ENCODE data around the gene TULP4.
"Not testable (repeated sequence)": the region's sequence is repeated elsewhere in the genome, so short reads cannot be mapped to it uniquely, and the experiment has no call there.

Gene TULP4

GRCh38 chr6:158302195-158302796, 10.0 kb upstream of the TULP4 start:
- POLR2A ChIA-PET; H3K36me3 ChIP-seq (ENCODE audit: control insufficient read depth in 4 of 4, insufficient read depth in 4 of 4, low read length in 3 of 4); H3K4me3 ChIP-seq (ENCODE audit: control insufficient read depth in 1 of 7, extremely low read depth in 1 of 7, insufficient read depth in 4 of 7, low read depth in 2 of 7, low read length in 6 of 7); CTCF ChIA-PET; DNase-seq; H3K27me3 ChIP-seq (replicated peaks in 2 of 5; ENCODE audit: control insufficient read depth in 4 of 5, insufficient read depth in 5 of 5, low read length in 4 of 5); H3K4me1 ChIP-seq (ENCODE audit: control extremely low read depth in 1 of 4, control insufficient read depth in 4 of 4, insufficient read depth in 4 of 4, low read length in 3 of 4); H3K27ac ChIP-seq (ENCODE audit: insufficient read depth in 1 of 2, low read depth in 1 of 2, low read length in 2 of 2, poor library complexity in 1 of 2, severe bottlenecking in 2 of 2): not testable (repeated sequence)
- 100% methylated on average over 3 of the region's 7 CpGs for WGBS (ENCODE audit: insufficient coverage)
- H3K9me3 ChIP-seq (ENCODE audit: control extremely low read depth in 1 of 5, control insufficient read depth in 4 of 5, insufficient read depth in 2 of 5, low read depth in 1 of 5, low read length in 4 of 5): peaks cover 0 to 22% (median 4%) of the 10 kb centered on the region in 5 experiments

- peaks cover 0 to 6% (median 2%) of the 10 kb centered on the region in 4 experiments for H3K36me3 ChIP-seq (ENCODE audit: control insufficient read depth in 4 of 4, insufficient read depth in 4 of 4, low read length in 3 of 4)
- H3K4me3 ChIP-seq (ENCODE audit: control insufficient read depth in 1 of 7, extremely low read depth in 1 of 7, insufficient read depth in 4 of 7, low read depth in 2 of 7, low read length in 6 of 7): no peak overlapping the region
- no peak for DNase-seq
- 82% methylated on average over 7 of the region's 7 CpGs for WGBS (ENCODE audit: insufficient coverage)
- no peaks in the 10 kb centered on the region for H3K4me1 ChIP-seq (ENCODE audit: control extremely low read depth in 1 of 4, control insufficient read depth in 4 of 4, insufficient read depth in 4 of 4, low read length in 3 of 4)
- H3K27me3 ChIP-seq (replicated peaks in 2 of 5; ENCODE audit: control insufficient read depth in 4 of 5, insufficient read depth in 5 of 5, low read length in 4 of 5): no peaks in the 10 kb centered on the region
- peaks cover 0 to 19% (median 4%) of the 10 kb centered on the region in 5 experiments for H3K9me3 ChIP-seq (ENCODE audit: control extremely low read depth in 1 of 5, control insufficient read depth in 4 of 5, insufficient read depth in 2 of 5, low read depth in 1 of 5, low read length in 4 of 5)
- no peak overlapping the region for H3K27ac ChIP-seq (ENCODE audit: insufficient read depth in 1 of 2, low read depth in 1 of 2, low read length in 2 of 2, poor library complexity in 1 of 2, severe bottlenecking in 2 of 2)
- ChIA-PET CTCF (no interaction called here), POLR2A (no interaction called here)
Observed at GRCh38 chr6:158303210-158303731, 9.0 kb upstream of the TULP4 start.

DNA sequence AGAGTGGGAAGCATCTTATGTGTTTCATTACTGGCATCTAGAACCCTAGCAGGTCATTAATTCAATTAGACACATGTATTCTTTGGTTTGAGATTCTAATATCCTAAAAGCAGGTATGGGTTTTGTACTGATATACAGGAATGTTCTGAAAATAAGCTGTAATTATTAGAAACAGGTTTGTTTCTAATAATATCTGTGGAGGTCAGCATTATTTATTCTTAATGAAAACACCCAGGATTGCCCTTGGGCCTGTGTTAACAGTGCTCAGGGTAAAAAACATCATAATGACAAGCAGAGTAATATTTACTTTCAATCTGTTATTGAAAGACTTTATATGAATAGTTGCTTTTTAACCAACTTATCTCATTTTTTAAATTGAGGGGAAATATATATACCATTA, 8.0 kb upstream of the TULP4 start:
- Histone ChIP-seq H3K27ac (ENCODE audit: insufficient read depth in 1 of 2, low read depth in 1 of 2, low read length in 2 of 2, poor library complexity in 1 of 2, severe bottlenecking in 2 of 2) (no peak overlapping the region), H3K27me3 (replicated peaks in 2 of 5; ENCODE audit: control insufficient read depth in 4 of 5, insufficient read depth in 5 of 5, low read length in 4 of 5) (no peaks in the 10 kb centered on the region), H3K9me3 (ENCODE audit: control extremely low read depth in 1 of 5, control insufficient read depth in 4 of 5, insufficient read depth in 2 of 5, low read depth in 1 of 5, low read length in 4 of 5) (peaks cover 0 to 10% (median 3%) of the 10 kb centered on the region in 5 experiments), H3K4me3 (ENCODE audit: control insufficient read depth in 1 of 7, extremely low read depth in 1 of 7, insufficient read depth in 4 of 7, low read depth in 2 of 7, low read length in 6 of 7) (no peak overlapping the region), H3K4me1 (ENCODE audit: control extremely low read depth in 1 of 4, control insufficient read depth in 4 of 4, insufficient read depth in 4 of 4, low read length in 3 of 4) (no peaks in the 10 kb centered on the region), H3K36me3 (ENCODE audit: control insufficient read depth in 4 of 4, insufficient read depth in 4 of 4, low read length in 3 of 4) (peaks cover 0 to 2% (median 0%) of the 10 kb centered on the region in 4 experiments)
- ChIA-PET CTCF (no interaction called here), POLR2A (no interaction called here)
- DNase-seq: no peak

DNA sequence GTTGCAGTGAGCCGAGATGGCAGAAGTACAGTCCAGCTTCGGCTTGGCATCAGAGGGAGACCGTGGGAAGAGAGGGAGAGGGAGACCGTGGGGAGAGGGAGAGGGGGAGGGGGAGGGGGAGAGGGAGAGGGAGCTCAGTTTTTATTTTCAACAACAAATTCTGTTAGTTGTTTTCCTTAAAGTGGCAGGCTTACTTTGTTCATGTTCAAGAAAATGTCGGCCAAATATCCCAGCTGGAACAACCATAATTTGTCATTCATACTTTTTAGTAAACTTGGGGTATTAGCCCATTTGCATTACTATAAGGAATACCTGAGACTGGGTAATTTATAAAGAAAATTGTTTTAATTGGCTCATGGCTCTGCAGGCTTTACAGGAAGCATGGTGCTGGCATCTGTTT, 2.5 kb upstream of the TULP4 start:
- H3K27ac ChIP-seq (ENCODE audit: insufficient read depth in 1 of 2, low read depth in 1 of 2, low read length in 2 of 2, poor library complexity in 1 of 2, severe bottlenecking in 2 of 2): no peak overlapping the region

DNA sequence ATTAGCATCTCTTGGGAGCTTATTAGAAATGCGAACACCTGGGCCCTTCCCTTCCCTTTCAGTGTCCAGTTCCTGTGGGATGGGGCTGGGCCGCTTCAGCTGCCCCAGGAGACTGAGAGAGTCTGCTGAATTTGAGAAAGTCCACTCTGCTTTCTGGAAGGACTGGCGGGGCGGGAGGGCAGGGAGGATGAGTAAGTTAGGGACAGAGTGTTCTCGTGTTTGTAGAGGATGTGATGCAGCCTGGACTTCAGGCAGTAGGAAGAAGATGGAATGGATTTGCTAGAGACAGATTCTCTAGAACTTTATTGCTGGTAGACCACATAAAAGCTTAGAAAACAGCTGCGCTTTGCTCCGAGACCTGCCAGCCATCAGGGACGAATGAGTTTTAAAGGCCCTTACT, 1.1 kb upstream of the TULP4 start:
- no peaks in the 10 kb centered on the region for H3K27me3 ChIP-seq (replicated peaks in 2 of 5; ENCODE audit: control insufficient read depth in 4 of 5, insufficient read depth in 5 of 5, low read length in 4 of 5)
- peaks cover 0 to 4% (median 2%) of the 10 kb centered on the region in 5 experiments for H3K9me3 ChIP-seq (ENCODE audit: control extremely low read depth in 1 of 5, control insufficient read depth in 4 of 5, insufficient read depth in 2 of 5, low read depth in 1 of 5, low read length in 4 of 5)
- no peak for DNase-seq
- 100% methylated on average over 5 of the region's 8 CpGs for WGBS (ENCODE audit: insufficient coverage)
- H3K4me1 ChIP-seq (ENCODE audit: control extremely low read depth in 1 of 4, control insufficient read depth in 4 of 4, insufficient read depth in 4 of 4, low read length in 3 of 4): peaks cover 0 to 12% (median 7%) of the 10 kb centered on the region in 4 experiments
- no peak overlapping the region for H3K4me3 ChIP-seq (ENCODE audit: control insufficient read depth in 1 of 7, extremely low read depth in 1 of 7, insufficient read depth in 4 of 7, low read depth in 2 of 7, low read length in 6 of 7)
- H3K27ac ChIP-seq (ENCODE audit: insufficient read depth in 1 of 2, low read depth in 1 of 2, low read length in 2 of 2, poor library complexity in 1 of 2, severe bottlenecking in 2 of 2): no peak overlapping the region
- POLR2A ChIA-PET: no interaction called here
- peaks cover 0 to 14% (median 6%) of the 10 kb centered on the region in 4 experiments for H3K36me3 ChIP-seq (ENCODE audit: control insufficient read depth in 4 of 4, insufficient read depth in 4 of 4, low read length in 3 of 4)
- CTCF ChIA-PET: no interaction called here

More for the DNA sequence above, 2.5 kb upstream of the TULP4 start:
- Histone ChIP-seq H3K9me3 (ENCODE audit: control extremely low read depth in 1 of 5, control insufficient read depth in 4 of 5, insufficient read depth in 2 of 5, low read depth in 1 of 5, low read length in 4 of 5) (no peaks in the 10 kb centered on the region), H3K27me3 (replicated peaks in 2 of 5; ENCODE audit: control insufficient read depth in 4 of 5, insufficient read depth in 5 of 5, low read length in 4 of 5) (no peaks in the 10 kb centered on the region), H3K36me3 (ENCODE audit: control insufficient read depth in 4 of 4, insufficient read depth in 4 of 4, low read length in 3 of 4) (peaks cover 0 to 11% (median 3%) of the 10 kb centered on the region in 4 experiments), H3K4me1 (ENCODE audit: control extremely low read depth in 1 of 4, control insufficient read depth in 4 of 4, insufficient read depth in 4 of 4, low read length in 3 of 4) (peaks cover 0 to 12% (median 7%) of the 10 kb centered on the region in 4 experiments), H3K4me3 (ENCODE audit: control insufficient read depth in 1 of 7, extremely low read depth in 1 of 7, insufficient read depth in 4 of 7, low read depth in 2 of 7, low read length in 6 of 7) (no peak overlapping the region)
- DNase-seq: no peak
- ChIA-PET CTCF (no interaction called here), POLR2A (no interaction called here)
- no CpG with 5 or more reads among the region's 5 CpGs for WGBS (ENCODE audit: insufficient coverage)

GRCh38 chr6:158311626-158312025, 639 bp upstream of the TULP4 start:
- no peaks in the 10 kb centered on the region for H3K27me3 ChIP-seq (replicated peaks in 2 of 5; ENCODE audit: control insufficient read depth in 4 of 5, insufficient read depth in 5 of 5, low read length in 4 of 5)
- 100% methylated on average over 1 of the region's 4 CpGs for WGBS (ENCODE audit: insufficient coverage)
- H3K36me3 ChIP-seq (ENCODE audit: control insufficient read depth in 4 of 4, insufficient read depth in 4 of 4, low read length in 3 of 4): peaks cover 2 to 14% (median 7%) of the 10 kb centered on the region in 4 experiments
- H3K9me3 ChIP-seq (ENCODE audit: control extremely low read depth in 1 of 5, control insufficient read depth in 4 of 5, insufficient read depth in 2 of 5, low read depth in 1 of 5, low read length in 4 of 5): peaks cover 0 to 7% (median 3%) of the 10 kb centered on the region in 5 experiments
- POLR2A ChIA-PET: no interaction called here
- no peak overlapping the region for H3K27ac ChIP-seq (ENCODE audit: insufficient read depth in 1 of 2, low read depth in 1 of 2, low read length in 2 of 2, poor library complexity in 1 of 2, severe bottlenecking in 2 of 2)
- H3K4me1 ChIP-seq (ENCODE audit: control extremely low read depth in 1 of 4, control insufficient read depth in 4 of 4, insufficient read depth in 4 of 4, low read length in 3 of 4): peaks cover 0 to 12% (median 7%) of the 10 kb centered on the region in 4 experiments
- H3K4me3 ChIP-seq (ENCODE audit: control insufficient read depth in 1 of 7, extremely low read depth in 1 of 7, insufficient read depth in 4 of 7, low read depth in 2 of 7, low read length in 6 of 7): no peak overlapping the region
- DNase-seq: no peak
- CTCF ChIA-PET: no interaction called here

- no peaks in the 10 kb centered on the region for H3K27me3 ChIP-seq (replicated peaks in 2 of 5; ENCODE audit: control insufficient read depth in 4 of 5, insufficient read depth in 5 of 5, low read length in 4 of 5)
- H3K4me3 ChIP-seq (ENCODE audit: control insufficient read depth in 1 of 7, extremely low read depth in 1 of 7, insufficient read depth in 4 of 7, low read depth in 2 of 7, low read length in 6 of 7): no peak overlapping the region
- no peak overlapping the region for H3K27ac ChIP-seq (ENCODE audit: insufficient read depth in 1 of 2, low read depth in 1 of 2, low read length in 2 of 2, poor library complexity in 1 of 2, severe bottlenecking in 2 of 2)
- H3K4me1 ChIP-seq (ENCODE audit: control extremely low read depth in 1 of 4, control insufficient read depth in 4 of 4, insufficient read depth in 4 of 4, low read length in 3 of 4): peaks cover 0 to 12% (median 7%) of the 10 kb centered on the region in 4 experiments
- DNase-seq: no peak
- WGBS (ENCODE audit: insufficient coverage): 99% methylated on average over 9 of the region's 11 CpGs
- H3K36me3 ChIP-seq (ENCODE audit: control insufficient read depth in 4 of 4, insufficient read depth in 4 of 4, low read length in 3 of 4): peaks cover 4 to 14% (median 10%) of the 10 kb centered on the region in 4 experiments
- peaks cover 0 to 10% (median 4%) of the 10 kb centered on the region in 5 experiments for H3K9me3 ChIP-seq (ENCODE audit: control extremely low read depth in 1 of 5, control insufficient read depth in 4 of 5, insufficient read depth in 2 of 5, low read depth in 1 of 5, low read length in 4 of 5)
- ChIA-PET POLR2A (no interaction called here), CTCF (interaction anchor here (0.7 kb wide), 1 partner anchor 48 kb away, joined by 3 read pairs; no protein-coding TSS in a partner anchor)
Observed at GRCh38 chr6:158312672-158313397, 570 bp downstream of the TULP4 start.
